ENCODE measurements around the gene ALK. TPM values are rescaled to one million over a fixed set of nuclear protein-coding genes. Genes with fewer than 3 reads are reported as not detected.

ALK gene
- total RNA-seq, 2 donors from 2014 or later = 0.13 to 0.46 TPM

DNA sequence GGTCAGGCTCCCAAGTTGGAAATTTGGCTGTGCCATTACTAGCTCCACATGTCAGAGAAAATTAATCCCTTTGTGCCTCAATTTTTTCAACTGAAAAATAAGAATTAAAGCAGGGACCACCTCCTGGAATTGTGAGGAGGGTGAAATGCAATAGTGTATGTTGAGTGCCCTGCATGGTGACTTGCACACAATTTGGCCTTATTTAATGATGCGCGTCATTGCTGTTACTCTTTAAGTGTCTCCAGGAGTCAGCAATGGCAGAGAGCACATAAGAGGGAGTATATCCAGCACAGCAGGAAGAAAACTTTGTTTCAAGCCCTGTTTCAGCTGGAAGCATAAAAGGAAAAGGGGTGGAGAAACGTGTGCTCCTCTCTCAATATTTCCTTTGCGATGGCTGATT is 215.8 kb downstream of the ALK start:
- no peak overlapping the region for H3K27ac Mint-ChIP-seq
- no peaks in the 10 kb centered on the region for H3K4me1 ChIP-seq (ENCODE audit: control insufficient read depth, insufficient read depth, low read length)
- TF ChIP-seq, protein P1, sequence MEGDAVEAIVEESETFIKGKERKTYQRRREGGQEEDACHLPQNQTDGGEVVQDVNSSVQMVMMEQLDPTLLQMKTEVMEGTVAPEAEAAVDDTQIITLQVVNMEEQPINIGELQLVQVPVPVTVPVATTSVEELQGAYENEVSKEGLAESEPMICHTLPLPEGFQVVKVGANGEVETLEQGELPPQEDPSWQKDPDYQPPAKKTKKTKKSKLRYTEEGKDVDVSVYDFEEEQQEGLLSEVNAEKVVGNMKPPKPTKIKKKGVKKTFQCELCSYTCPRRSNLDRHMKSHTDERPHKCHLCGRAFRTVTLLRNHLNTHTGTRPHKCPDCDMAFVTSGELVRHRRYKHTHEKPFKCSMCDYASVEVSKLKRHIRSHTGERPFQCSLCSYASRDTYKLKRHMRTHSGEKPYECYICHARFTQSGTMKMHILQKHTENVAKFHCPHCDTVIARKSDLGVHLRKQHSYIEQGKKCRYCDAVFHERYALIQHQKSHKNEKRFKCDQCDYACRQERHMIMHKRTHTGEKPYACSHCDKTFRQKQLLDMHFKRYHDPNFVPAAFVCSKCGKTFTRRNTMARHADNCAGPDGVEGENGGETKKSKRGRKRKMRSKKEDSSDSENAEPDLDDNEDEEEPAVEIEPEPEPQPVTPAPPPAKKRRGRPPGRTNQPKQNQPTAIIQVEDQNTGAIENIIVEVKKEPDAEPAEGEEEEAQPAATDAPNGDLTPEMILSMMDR (conservative IDR thresholded peaks at IDR 0.05) = no peak
- no peaks in the 10 kb centered on the region for H3K9me3 ChIP-seq (ENCODE audit: control insufficient read depth, low read length)
- 91 to 93% methylated on average over 4 of the region's 4 CpGs for WGBS, 2 experiments (ENCODE audit: insufficient coverage in 1 of 2, insufficient read length in 1 of 2)
- no peaks in the 10 kb centered on the region for H3K27me3 Mint-ChIP-seq (ENCODE audit: insufficient read depth)
- no peaks in the 10 kb centered on the region for H3K36me3 ChIP-seq (ENCODE audit: control insufficient read depth, insufficient read depth, low read length)
- no peaks in the 10 kb centered on the region for H3K27me3 ChIP-seq (ENCODE audit: control insufficient read depth, insufficient read depth, low read length, poor library complexity, severe bottlenecking)
- no peaks in the 10 kb centered on the region for H3K9me3 Mint-ChIP-seq
- no peak overlapping the region for H3K27ac ChIP-seq (ENCODE audit: low read depth, low read length)
- DNase-seq = no peak
- H3K4me1 Mint-ChIP-seq = no peaks in the 10 kb centered on the region
- H3K4me3 ChIP-seq (ENCODE audit: low read length) = no peak overlapping the region
- no peak overlapping the region for H3K9ac ChIP-seq (ENCODE audit: extremely low read depth, low read length, poor library complexity, severe bottlenecking)
- H3K4me3 Mint-ChIP-seq = no peak overlapping the region
- H3K36me3 Mint-ChIP-seq (ENCODE audit: low read depth) = no peaks in the 10 kb centered on the region

DNA sequence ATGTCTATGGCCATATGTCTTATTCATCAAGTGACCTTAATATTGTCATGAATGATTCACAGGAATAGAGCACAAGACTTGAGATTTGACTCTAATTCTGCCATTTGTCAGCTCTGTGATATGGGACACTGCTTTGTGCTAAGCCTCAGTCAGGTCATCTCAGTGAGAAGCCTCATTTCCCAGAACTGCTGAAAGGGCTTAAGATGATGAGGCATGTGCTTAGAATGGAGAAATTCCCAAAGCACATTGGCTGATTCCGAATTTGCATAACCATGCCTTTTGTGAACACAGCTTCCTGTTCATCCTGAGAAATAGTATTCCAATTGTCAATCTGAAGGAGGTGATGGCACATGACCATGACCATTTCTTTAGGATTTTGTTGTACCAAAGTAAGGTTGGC is 218.1 kb downstream of the ALK start:
- Mint-ChIP-seq H3K27me3 (ENCODE audit: insufficient read depth) (no peaks in the 10 kb centered on the region), H3K9me3 (no peaks in the 10 kb centered on the region), H3K4me3 (no peak overlapping the region), H3K36me3 (ENCODE audit: low read depth) (no peaks in the 10 kb centered on the region), H3K4me1 (no peaks in the 10 kb centered on the region), H3K27ac (no peak overlapping the region)
- TF ChIP-seq, protein P1 (conservative IDR thresholded peaks at IDR 0.05) = no peak
- Histone ChIP-seq H3K4me1 (ENCODE audit: control insufficient read depth, insufficient read depth, low read length) (no peaks in the 10 kb centered on the region), H3K9ac (ENCODE audit: extremely low read depth, low read length, poor library complexity, severe bottlenecking) (no peak overlapping the region), H3K9me3 (ENCODE audit: control insufficient read depth, low read length) (no peaks in the 10 kb centered on the region), H3K27me3 (ENCODE audit: control insufficient read depth, insufficient read depth, low read length, poor library complexity, severe bottlenecking) (no peaks in the 10 kb centered on the region), H3K27ac (ENCODE audit: low read depth, low read length) (no peak overlapping the region), H3K4me3 (ENCODE audit: low read length) (no peak overlapping the region), H3K36me3 (ENCODE audit: control insufficient read depth, insufficient read depth, low read length) (no peaks in the 10 kb centered on the region)
- WGBS, 2 experiments (ENCODE audit: insufficient coverage in 1 of 2, insufficient read length in 1 of 2) = 89 to 100% methylated on average over 1 of the region's 1 CpG
- no peak for DNase-seq

DNA sequence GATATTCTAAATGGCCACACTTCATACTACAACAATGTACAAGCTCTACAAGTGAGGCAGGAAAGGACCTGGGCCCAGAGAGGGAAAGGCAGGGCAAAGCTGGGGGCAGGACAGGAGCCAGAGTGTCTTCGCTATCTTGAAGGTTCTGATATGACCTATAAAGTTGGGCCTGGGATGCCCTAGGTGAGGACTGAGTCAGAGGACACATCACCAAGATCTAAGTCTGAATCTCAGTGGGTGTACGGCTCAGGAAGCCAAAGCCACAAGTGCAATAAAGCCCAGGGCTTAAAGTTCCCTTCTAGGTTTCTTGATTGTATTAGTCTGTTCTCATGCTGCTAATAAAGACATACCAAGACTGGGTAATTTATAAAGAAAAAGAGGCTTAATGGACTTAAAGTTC is 219.1 kb downstream of the ALK start:
- DNase-seq = no peak
- H3K27me3 Mint-ChIP-seq (ENCODE audit: insufficient read depth) = no peaks in the 10 kb centered on the region
- TF ChIP-seq, protein P1 (conservative IDR thresholded peaks at IDR 0.05) = no peak
- H3K36me3 ChIP-seq (ENCODE audit: control insufficient read depth, insufficient read depth, low read length) = no peaks in the 10 kb centered on the region
- no peak overlapping the region for H3K4me3 ChIP-seq (ENCODE audit: low read length)
- no peaks in the 10 kb centered on the region for H3K27me3 ChIP-seq (ENCODE audit: control insufficient read depth, insufficient read depth, low read length, poor library complexity, severe bottlenecking)
- no peaks in the 10 kb centered on the region for H3K36me3 Mint-ChIP-seq (ENCODE audit: low read depth)
- no peaks in the 10 kb centered on the region for H3K9me3 ChIP-seq (ENCODE audit: control insufficient read depth, low read length)
- 94% methylated on average over 2 of the region's 2 CpGs for WGBS, 2 experiments (ENCODE audit: insufficient coverage in 1 of 2, insufficient read length in 1 of 2)
- no peak overlapping the region for H3K27ac Mint-ChIP-seq
- no peak overlapping the region for H3K9ac ChIP-seq (ENCODE audit: extremely low read depth, low read length, poor library complexity, severe bottlenecking)
- H3K27ac ChIP-seq (ENCODE audit: low read depth, low read length) = no peak overlapping the region
- H3K4me1 ChIP-seq (ENCODE audit: control insufficient read depth, insufficient read depth, low read length) = no peaks in the 10 kb centered on the region
- no peaks in the 10 kb centered on the region for H3K4me1 Mint-ChIP-seq
- no peaks in the 10 kb centered on the region for H3K9me3 Mint-ChIP-seq
- no peak overlapping the region for H3K4me3 Mint-ChIP-seq
